ENCODE results near the gene ATP2C2. TPM values are rescaled to one million over a fixed set of nuclear protein-coding genes. Genes with fewer than 3 reads are reported as not detected.

ATP2C2 gene
- total and polyA plus RNA-seq, 2 experiments from 2014 or later: 0.53 TPM; not detected in 1

DNA sequence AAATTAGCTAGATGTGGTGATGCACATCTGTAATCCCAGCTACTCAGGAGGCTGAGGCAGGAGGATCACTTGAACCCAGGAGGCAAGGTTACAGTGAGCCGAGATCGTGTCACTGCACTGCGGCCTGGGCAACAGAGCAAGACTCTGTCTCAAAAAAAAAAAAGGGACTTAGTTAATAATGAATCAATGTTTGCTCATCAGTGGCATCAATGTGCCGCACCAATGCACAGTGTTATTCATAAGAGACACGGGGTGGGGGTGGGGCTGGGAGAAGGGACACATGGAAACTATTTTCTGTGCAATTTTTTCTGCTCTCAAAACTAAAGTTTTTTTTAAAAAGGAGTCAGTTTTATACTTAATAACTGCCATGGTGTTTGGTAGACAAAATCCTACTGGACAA is 6.8 kb upstream of the ATP2C2 start:
- TF ChIP-seq, protein P1, sequence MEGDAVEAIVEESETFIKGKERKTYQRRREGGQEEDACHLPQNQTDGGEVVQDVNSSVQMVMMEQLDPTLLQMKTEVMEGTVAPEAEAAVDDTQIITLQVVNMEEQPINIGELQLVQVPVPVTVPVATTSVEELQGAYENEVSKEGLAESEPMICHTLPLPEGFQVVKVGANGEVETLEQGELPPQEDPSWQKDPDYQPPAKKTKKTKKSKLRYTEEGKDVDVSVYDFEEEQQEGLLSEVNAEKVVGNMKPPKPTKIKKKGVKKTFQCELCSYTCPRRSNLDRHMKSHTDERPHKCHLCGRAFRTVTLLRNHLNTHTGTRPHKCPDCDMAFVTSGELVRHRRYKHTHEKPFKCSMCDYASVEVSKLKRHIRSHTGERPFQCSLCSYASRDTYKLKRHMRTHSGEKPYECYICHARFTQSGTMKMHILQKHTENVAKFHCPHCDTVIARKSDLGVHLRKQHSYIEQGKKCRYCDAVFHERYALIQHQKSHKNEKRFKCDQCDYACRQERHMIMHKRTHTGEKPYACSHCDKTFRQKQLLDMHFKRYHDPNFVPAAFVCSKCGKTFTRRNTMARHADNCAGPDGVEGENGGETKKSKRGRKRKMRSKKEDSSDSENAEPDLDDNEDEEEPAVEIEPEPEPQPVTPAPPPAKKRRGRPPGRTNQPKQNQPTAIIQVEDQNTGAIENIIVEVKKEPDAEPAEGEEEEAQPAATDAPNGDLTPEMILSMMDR (IDR thresholded peaks at IDR 0.05; ENCODE audit: low read depth, low read length): no peak
- Histone ChIP-seq H3K4me1 (ENCODE audit: low read depth) (no peaks in the 10 kb centered on the region), H3K27ac (no peak overlapping the region), H3K27me3 (peaks cover 10% of the 10 kb centered on the region), H3K36me3 (no peaks in the 10 kb centered on the region), H3K4me3 (no peak overlapping the region), H3K9me3 (ENCODE audit: low read depth) (no peaks in the 10 kb centered on the region)
- no peak for DNase-seq (ENCODE audit: low read depth in 1 of 2, low spot score in 1 of 2)

DNA sequence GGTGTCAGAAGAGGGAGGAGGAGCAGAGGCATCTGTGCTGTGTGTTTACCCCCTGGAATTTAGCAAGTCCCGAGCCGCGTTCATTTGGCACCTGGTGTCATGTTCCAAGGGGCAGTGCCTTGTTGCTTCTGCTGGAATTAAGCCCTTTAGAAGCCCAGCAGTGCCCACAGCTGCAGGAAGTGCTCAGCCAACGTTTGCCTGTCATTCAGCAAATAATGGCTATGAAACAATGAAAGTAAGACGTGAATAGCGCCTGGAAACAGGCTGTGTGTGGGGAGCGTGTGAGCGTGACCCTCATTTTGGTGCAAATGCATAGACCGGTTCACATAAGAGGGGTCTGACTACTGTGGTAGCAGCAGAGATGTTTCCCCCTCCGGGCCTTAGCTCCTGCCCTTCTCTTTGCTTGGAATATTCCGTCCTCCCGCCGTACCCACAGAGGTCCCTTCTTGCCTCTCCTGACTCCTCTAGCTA is 5.8 kb upstream of the ATP2C2 start:
- Histone ChIP-seq H3K27ac (no peak overlapping the region), H3K36me3 (no peaks in the 10 kb centered on the region), H3K4me1 (ENCODE audit: low read depth) (no peaks in the 10 kb centered on the region), H3K27me3 (peaks cover 20% of the 10 kb centered on the region), H3K4me3 (no peak overlapping the region), H3K9me3 (ENCODE audit: low read depth) (no peaks in the 10 kb centered on the region)
- DNase-seq (ENCODE audit: low read depth in 1 of 2, low spot score in 1 of 2): no peak
- TF ChIP-seq, protein P1 (IDR thresholded peaks at IDR 0.05; ENCODE audit: low read depth, low read length): no peak

DNA sequence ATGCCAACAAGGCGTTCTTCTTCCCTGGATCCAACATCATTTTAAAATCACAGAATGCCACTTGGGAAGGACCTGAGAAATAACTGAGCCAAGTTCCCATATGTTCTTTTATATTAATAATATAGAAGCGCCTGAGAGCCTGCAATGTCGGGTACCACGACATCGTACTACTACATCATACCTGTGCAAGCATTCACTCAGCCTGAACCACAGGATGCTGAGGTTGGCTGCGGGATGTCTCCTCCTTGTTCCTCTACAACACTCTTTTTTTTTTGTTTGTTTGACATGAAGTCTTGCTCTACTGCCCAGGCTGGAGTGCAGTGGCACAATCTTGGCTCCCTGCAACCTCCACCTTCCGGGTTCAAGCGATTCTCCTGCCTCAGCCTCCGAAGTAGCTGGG is 2.1 kb upstream of the ATP2C2 start:
- no peak overlapping the region for H3K27ac ChIP-seq
- peaks cover 57% of the 10 kb centered on the region for H3K27me3 ChIP-seq
- DNase-seq (ENCODE audit: low read depth in 1 of 2, low spot score in 1 of 2): no peak
- no peaks in the 10 kb centered on the region for H3K36me3 ChIP-seq
- no peak overlapping the region for H3K4me3 ChIP-seq
- no peaks in the 10 kb centered on the region for H3K4me1 ChIP-seq (ENCODE audit: low read depth)
- no peaks in the 10 kb centered on the region for H3K9me3 ChIP-seq (ENCODE audit: low read depth)
- TF ChIP-seq, protein P1 (IDR thresholded peaks at IDR 0.05; ENCODE audit: low read depth, low read length): no peak

DNA sequence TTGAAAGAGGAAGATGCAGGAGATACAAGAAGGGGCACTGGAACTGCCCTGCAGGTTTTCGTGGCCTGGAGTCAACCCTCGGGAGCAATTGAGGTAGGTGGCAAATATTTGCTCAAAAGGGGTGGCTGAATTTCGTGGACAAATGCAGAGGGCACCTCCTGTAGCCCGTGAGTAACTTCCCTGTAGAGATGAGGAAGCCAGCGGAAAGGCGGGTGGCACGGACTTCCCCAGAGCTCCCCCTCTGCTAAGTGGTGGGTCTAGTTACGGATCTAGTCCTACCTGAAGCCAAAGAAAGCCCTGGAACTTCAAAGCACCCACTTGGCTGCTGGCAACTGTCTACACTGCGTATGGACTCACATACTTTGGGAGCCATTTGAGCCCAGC is 1.0 kb upstream of the ATP2C2 start:
- TF ChIP-seq, protein P1 (IDR thresholded peaks at IDR 0.05; ENCODE audit: low read depth, low read length): no peak
- Histone ChIP-seq H3K27ac (no peak overlapping the region), H3K4me1 (ENCODE audit: low read depth) (no peaks in the 10 kb centered on the region), H3K36me3 (no peaks in the 10 kb centered on the region), H3K9me3 (ENCODE audit: low read depth) (no peaks in the 10 kb centered on the region), H3K4me3 (no peak overlapping the region), H3K27me3 (peaks cover 67% of the 10 kb centered on the region)
- no peak for DNase-seq (ENCODE audit: low read depth in 1 of 2, low spot score in 1 of 2)

DNA sequence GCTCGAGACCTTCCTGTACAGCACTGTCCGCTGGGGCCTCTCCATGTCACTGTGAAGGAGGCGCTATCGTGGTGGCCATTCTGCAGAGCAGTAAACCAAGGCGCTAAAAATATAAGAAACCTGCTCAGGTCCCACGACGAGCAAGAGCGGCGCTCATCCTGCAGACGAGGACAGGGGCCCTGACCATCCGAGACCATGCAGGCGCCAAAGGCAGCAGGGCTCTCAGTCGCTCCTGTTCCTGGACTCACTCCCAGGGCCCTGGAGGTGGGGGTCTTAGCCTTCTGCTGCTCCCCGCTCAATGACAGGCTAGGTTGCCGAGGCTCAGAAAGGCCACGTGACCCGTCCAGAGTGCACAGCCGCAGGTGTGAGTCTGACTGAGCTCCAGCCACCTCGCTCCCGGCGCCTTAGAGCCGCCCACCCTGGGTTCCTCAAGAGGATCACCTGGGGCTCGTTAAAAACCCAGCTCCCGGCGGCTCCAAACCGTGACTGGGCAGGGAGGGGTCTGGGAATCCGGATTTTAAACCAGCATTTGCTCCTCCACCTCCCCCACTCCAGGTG is 509 bp upstream of the ATP2C2 start:
- H3K9me3 ChIP-seq (ENCODE audit: low read depth): no peaks in the 10 kb centered on the region
- peak overlapping the region; percentile 22 for H3K4me3 ChIP-seq
- H3K4me1 ChIP-seq (ENCODE audit: low read depth): no peaks in the 10 kb centered on the region
- no peaks in the 10 kb centered on the region for H3K36me3 ChIP-seq
- peaks cover 72% of the 10 kb centered on the region for H3K27me3 ChIP-seq
- TF ChIP-seq, protein P1 (IDR thresholded peaks at IDR 0.05; ENCODE audit: low read depth, low read length): no peak
- H3K27ac ChIP-seq: no peak overlapping the region
- no peak for DNase-seq (ENCODE audit: low read depth in 1 of 2, low spot score in 1 of 2)
